DOHH2 (cell line): ENCODE data around the gene MGLL.

Experiments used
- EZH2phosphoT487 ChIP-seq: fragments of 200-600 bp; sonication (generic); IDR thresholded peaks from 2 replicates; pipeline ENCODE4 v1.6.1; 2017; ENCODE audit warnings: borderline replicate concordance, mild to moderate bottlenecking, antibody characterized with exemption, low read length, moderate library complexity, mixed read lengths
- TF ChIP-seq, protein P1 (sequence below): fragments of 200-600 bp; sonication (generic); IDR thresholded peaks from one replicate; pipeline ENCODE4 v1.5.1; 2014; ENCODE audit warnings: antibody characterized with exemption, mild to moderate bottlenecking, low read depth, low read length; ENCODE audit not compliant: poor library complexity, severe bottlenecking

DNA sequence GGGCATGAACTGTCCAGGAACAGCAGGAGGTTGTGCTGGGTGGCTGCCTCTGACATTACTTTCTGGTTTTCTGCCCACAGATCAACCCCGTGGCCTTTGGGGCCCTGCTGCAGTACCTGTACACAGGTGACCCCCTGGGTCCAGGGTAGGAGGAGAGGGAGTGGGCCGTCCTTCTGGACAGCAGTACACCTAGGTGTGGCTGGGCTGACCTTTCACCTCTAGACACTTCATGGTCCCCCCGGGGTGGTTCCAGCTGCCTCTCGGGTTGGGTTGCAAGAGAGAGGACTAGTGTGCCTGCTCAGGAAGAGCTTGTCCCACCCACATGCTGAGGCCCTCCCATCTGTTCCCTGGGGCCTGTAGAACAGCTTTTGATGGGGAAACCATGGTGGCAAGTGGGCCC lies 145.9 kb downstream of the MGLL start:
- TF ChIP-seq, protein P1, sequence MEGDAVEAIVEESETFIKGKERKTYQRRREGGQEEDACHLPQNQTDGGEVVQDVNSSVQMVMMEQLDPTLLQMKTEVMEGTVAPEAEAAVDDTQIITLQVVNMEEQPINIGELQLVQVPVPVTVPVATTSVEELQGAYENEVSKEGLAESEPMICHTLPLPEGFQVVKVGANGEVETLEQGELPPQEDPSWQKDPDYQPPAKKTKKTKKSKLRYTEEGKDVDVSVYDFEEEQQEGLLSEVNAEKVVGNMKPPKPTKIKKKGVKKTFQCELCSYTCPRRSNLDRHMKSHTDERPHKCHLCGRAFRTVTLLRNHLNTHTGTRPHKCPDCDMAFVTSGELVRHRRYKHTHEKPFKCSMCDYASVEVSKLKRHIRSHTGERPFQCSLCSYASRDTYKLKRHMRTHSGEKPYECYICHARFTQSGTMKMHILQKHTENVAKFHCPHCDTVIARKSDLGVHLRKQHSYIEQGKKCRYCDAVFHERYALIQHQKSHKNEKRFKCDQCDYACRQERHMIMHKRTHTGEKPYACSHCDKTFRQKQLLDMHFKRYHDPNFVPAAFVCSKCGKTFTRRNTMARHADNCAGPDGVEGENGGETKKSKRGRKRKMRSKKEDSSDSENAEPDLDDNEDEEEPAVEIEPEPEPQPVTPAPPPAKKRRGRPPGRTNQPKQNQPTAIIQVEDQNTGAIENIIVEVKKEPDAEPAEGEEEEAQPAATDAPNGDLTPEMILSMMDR = no peak
- TF ChIP-seq EZH2phosphoT487 = no peak
